AG20443 (cell line): ENCODE measurements around the gene KRT83.
A peak's percentile ranks its signal among the peaks of the same experiment; 100 is the strongest.
"Not testable (repeated sequence)": the region's sequence is repeated elsewhere in the genome, so short reads cannot be mapped to it uniquely, and the experiment has no call there.

Experiments
- DNase-seq: peaks from one replicate; pipeline ENCODE4 v3.0.0; 2012; ENCODE audit warnings: low spot score, mixed read lengths

KRT83 gene

DNA sequence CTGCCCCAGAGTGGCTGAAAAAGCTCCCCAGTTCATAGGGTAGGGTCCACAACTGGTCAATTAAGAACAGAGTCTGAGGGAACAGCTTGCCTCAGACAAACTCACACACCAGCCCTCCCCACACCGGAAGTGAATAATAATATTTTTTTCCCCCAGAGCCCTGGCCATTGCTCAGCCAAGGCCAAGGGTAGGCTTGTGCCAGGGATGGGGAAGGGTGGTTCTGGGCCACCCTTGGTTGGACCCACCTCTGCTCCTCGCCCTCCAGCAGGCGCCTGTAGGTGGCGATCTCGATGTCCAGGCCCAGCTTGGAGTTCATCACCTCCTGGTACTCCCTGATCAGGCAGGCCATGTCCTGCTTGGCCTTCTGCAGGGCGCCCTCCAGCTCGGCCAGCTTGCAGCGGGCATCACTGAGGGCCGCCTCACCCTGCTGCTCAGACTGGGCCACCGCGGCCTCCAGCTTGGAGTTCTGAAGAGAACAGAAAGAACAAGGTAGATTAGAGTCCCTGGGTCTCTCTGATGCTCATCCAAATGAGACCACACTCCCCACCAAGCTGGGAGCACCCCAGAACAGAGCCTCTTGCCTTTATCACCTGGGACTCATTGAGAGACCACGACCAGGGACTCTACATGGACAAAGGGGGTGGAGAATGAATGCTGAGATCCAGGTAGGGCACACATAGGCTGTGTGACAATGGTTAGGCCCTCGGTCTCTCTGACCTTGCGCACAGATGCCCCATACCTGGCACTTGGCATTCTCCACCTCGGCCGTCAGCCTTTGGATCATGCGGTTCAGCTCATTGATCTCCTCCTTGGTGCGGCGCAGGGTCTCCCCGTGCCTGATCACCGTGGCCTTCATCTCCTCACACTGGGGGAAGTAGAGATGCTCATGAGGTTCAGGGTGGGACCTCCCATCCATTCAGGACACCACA, 34.1 kb downstream of the KRT83 start:
- not testable (repeated sequence) for DNase-seq

- DNase-seq: no peak
Observed at GRCh38 chr12:52285851-52286530, 35.2 kb downstream of the KRT83 start.

DNA sequence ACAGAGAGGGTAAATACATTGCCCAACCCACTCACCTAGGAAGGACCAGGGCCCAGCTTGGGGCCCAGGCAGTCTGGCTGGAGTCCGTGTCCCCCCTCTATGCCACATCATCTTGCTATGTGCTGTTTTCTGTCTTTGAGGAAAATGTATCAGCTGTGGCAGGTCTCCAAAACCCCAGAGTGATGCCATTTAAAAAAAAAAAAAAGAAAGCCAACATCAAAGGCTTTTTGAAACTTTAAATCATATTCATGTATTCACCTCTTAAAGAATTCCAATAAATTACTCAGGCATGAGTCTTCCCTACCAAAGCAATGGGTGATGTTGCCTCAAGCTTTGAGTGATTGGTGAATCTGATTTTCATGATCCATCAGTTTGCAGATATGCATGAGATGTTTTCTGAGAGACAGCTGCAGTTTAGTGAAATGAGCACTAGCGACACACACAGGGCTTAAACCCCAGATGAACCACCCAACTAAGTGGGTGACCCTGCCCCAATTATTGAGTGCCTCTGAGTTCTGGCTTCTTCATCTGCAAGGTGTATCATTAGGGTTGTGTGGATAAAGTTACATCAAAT, 35.9 kb downstream of the KRT83 start:
- no peak for DNase-seq

- DNase-seq: no peak
Observed at GRCh38 chr12:52284562-52285171, 36.5 kb downstream of the KRT83 start.

DNA sequence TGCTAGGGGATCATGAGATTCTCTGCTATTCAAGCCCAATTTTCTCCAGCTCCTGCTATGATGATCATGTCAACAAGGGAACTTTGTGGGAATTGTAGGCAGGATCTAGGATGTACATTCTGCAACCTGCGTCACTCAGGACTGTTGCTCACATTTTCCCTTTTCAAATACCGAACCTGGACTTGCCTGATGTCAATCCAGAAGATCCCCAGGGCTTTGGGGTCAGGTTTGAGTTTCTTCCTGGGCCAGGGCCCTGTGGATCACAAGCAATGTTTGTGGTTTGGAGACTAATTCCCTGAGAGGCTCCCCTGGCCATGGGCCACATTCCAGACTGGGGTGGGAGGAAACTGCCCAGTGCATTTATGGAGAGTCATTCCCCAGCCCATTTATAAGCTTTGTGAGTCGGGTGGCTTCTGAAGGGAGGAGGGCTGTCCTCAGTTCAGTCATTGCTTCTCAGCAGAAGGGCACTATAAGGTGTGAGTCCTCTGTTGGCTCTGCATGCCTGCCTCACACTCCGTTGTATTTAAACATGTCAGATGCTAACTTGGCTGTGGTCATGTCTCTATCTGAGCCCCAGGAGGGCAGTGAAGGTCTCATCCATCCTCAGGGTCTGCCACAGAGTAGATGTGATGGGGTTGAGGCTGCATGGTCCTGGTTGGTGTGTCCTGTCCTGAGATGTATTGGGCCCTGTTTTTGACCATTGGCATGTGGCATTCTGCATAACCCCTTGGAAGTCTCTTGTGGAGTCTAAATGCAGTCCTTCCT, 40.2 kb downstream of the KRT83 start:
- peak; percentile 91 for DNase-seq

GRCh38 chr12:52280319-52280795, 40.8 kb downstream of the KRT83 start:
- peak; percentile 85 for DNase-seq

- no peak for DNase-seq
Observed at GRCh38 chr12:52279422-52280318, 41.5 kb downstream of the KRT83 start.

DNA sequence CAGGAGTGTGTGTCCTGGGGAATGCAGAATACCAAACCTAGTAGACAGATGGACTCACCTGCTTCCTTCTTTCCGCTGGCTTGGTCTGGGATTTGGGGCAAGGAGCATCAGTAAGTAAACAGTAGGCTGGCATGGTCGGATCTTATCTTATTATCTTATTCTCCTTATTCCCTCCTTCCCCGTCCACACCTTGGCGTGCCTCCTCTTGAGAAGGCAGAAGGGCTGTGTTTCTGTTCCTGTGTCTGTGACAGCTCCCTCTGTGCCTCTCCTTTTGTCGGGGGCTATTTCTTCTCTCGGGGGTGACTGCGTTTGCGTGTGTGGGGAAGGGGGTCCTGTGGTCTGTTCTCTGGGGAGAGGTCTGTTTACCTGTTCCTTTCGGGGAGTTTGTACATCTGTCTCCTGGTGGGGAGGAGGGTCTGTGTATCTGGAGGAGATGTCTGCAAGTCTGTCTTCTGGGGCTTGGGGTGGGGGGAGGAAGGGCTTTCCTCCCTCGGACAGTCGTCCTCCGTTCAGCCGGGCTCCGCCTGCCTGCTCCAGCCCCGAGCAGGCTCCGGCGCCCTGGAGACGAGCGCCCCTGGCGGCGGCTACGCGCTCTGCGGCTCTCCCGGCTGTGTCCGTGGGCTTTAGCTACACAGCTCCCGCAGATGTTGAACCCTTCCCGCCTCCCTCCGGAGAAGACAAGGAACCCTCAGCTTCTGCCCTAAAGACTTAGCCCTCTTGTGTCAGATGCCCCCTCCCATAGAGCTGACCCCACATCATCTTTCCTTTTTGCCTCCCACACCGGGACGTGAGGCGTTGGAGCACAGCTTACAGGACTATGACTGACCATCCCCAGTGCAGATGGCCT, 42.4 kb downstream of the KRT83 start:
- peak; percentile 92 for DNase-seq

GRCh38 chr12:52277486-52278245, 43.5 kb downstream of the KRT83 start:
- no peak for DNase-seq

DNA sequence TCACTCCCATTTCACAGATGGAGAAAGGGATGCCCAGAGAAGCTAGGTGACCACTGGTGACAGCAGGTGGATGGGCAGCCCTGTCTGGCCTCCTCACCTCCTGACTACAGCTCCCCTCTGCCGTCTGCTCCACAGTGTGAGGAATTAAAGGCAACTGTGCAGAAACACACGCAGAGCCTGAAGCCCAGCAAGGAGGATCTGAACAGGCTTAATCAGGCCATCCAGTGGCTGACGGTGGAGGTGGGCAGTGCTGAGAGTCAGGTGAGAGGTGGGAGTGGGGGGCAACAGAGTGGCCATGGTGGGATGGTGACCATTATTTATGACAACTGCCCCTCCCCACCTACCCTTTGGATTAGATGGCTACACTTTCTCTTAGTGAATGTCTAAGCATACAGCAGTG, 45.5 kb downstream of the KRT83 start:
- DNase-seq: no peak

- DNase-seq: no peak
Observed at GRCh38 chr12:52274521-52275120, 46.6 kb downstream of the KRT83 start, which contains the start of gene KRT86. Gene KRT86, plus strand, starts transcription at chr12:52274645. Its CDS starts 27,272 bp downstream, at chr12:52301917.

DNA sequence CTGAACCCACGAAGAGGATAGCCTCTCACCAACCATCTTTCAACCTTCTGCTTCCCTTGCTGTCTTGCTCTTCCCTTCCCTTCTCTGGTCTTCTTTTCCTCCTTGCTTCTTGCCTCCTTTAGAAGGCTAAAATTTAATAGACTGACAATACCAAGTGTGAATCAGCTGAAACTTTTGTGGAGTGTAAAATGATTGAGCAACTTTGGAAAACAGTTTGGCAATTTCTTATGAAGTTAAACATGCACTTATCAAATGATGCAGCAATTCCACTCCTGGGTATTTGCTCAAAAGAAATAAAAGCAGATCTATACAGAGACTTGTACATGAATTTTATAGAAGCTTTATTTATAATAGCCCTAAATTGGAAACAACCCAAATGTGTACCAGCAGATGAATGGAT, 50.0 kb downstream of the KRT83 start:
- no peak for DNase-seq

- DNase-seq: no peak
Observed at GRCh38 chr12:52270541-52271070, 50.6 kb downstream of the KRT83 start.

GRCh38 chr12:52268212-52268611, 53.0 kb downstream of the KRT83 start:
- peak; percentile 61 for DNase-seq

DNA sequence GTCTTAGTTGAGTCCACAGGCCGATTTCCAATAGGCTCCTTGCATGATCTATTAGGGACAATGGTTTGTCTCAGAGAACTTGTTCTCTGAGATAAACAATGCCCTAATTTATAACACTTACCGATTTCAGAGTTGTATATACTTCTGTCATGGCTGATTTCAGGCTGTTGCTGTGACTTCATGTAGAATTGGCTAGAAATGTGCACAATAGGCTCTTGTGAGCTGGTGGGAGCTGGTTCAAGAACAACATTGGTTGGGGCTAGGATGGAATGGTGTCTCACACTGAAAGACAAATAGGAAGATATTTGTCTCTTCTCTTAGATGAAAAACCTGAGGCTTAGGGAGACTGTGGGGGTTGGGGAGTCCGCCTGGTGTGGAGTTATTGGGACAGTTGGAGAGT, 53.5 kb downstream of the KRT83 start:
- DNase-seq: no peak

DNA sequence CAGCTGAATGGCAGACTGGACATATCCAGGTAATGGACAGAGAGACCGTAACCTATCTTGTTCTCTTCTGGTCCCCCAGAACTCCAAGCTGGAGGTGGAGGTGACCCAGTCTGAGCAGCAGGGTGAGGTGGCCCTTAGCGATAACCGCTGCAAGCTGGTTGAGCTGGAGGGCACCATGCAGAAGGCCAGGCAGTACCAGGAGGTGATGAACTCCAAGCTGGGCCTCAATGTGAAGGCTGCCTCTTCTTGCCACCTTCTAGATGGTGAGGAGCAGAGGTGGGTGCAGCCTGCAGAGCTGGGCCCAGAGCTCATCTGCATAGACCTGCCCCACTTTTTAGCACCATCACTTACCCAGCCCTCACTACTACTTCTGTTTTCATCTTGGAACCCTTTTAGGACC, 53.9 kb downstream of the KRT83 start:
- no peak for DNase-seq

- no peak for DNase-seq
Observed at GRCh38 chr12:52266514-52266913, 54.7 kb downstream of the KRT83 start.

GRCh38 chr12:52264435-52264825, 56.8 kb downstream of the KRT83 start:
- no peak for DNase-seq
